NB4 (cell line): ENCODE measurements around the gene DTNBP1.

Experiments
- DNase-seq: peaks from one replicate; pipeline ENCODE4 v3.0.0; 2010; ENCODE audit warnings: low read depth
- H3K4me3 ChIP-seq: one replicate; pipeline ENCODE4 v1.5.1; 2011; ENCODE audit warnings: mild to moderate bottlenecking, low read depth, low read length, moderate library complexity
- MYC ChIP-seq: IDR thresholded peaks from 2 replicates; pipeline ENCODE4 v1.6.1; 2011; ENCODE audit warnings: low read depth, low read length
- POLR2A ChIP-seq: IDR thresholded peaks from 2 replicates; pipeline ENCODE4 v1.6.1; 2011; ENCODE audit warnings: mild to moderate bottlenecking; ENCODE audit not compliant: insufficient read length; ENCODE audit errors: extremely low read depth
- TF ChIP-seq, protein P1 (sequence below): IDR thresholded peaks from one replicate; pipeline ENCODE4 v1.5.1; 2012; ENCODE audit warnings: low read depth, low read length
- TF ChIP-seq, protein P2 (sequence below): IDR thresholded peaks from 2 replicates; pipeline ENCODE4 v1.6.1; 2011; ENCODE audit warnings: low read depth, low read length

Gene DTNBP1, protein sequence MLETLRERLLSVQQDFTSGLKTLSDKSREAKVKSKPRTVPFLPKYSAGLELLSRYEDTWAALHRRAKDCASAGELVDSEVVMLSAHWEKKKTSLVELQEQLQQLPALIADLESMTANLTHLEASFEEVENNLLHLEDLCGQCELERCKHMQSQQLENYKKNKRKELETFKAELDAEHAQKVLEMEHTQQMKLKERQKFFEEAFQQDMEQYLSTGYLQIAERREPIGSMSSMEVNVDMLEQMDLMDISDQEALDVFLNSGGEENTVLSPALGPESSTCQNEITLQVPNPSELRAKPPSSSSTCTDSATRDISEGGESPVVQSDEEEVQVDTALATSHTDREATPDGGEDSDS

DNA sequence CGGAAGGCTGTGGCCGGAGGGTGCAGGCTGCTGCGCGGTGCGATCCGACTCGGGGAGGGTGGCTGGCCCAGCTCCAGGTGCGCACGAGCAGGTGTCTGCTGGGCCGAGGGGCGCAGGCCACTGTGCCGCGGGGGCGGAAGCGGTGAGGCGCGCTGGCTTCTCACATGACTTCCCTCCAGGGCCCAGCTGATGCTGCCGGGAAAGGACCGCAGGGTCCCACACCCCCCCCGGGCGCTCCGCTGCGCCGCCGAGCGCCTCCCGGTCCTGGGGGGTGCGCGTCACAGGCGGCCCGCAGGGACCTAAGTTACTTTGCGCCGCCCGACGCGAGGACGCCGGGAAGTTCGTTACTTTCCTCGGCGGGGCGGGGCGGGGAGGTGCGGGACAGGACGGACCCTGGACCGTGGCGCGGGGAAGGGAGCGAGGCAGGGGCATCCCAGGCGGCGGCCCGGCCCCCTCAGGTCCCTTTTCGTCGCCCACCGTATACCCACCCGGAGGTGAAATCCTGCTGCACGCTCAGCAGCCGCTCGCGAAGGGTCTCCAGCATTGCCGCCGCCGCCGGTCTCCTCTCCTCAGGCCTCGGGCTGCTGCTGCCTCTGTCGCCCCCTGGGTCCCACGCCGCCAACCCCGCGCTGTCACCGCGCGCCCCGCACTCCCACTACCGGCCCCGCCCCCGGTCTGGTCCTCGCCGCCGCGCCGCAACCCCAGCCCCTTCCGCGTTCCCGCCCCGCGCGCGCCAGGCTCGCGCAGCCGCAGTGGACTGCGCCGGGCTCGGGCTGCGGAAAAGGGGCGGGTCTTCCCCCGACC lies at the start of gene DTNBP1:
Gene DTNBP1, minus strand, starts transcription at position 703 of the 804 bp plus-strand sequence. Its CDS starts 159 bp downstream, at position 544.
- DNase-seq: peak; percentile 86
- TF ChIP-seq MYC (peak; percentile 18; the same call in 1 of the 2 replicates), POLR2A (peak; percentile 29)
- TF ChIP-seq, protein P1, sequence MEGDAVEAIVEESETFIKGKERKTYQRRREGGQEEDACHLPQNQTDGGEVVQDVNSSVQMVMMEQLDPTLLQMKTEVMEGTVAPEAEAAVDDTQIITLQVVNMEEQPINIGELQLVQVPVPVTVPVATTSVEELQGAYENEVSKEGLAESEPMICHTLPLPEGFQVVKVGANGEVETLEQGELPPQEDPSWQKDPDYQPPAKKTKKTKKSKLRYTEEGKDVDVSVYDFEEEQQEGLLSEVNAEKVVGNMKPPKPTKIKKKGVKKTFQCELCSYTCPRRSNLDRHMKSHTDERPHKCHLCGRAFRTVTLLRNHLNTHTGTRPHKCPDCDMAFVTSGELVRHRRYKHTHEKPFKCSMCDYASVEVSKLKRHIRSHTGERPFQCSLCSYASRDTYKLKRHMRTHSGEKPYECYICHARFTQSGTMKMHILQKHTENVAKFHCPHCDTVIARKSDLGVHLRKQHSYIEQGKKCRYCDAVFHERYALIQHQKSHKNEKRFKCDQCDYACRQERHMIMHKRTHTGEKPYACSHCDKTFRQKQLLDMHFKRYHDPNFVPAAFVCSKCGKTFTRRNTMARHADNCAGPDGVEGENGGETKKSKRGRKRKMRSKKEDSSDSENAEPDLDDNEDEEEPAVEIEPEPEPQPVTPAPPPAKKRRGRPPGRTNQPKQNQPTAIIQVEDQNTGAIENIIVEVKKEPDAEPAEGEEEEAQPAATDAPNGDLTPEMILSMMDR: no peak
- TF ChIP-seq, protein P2, sequence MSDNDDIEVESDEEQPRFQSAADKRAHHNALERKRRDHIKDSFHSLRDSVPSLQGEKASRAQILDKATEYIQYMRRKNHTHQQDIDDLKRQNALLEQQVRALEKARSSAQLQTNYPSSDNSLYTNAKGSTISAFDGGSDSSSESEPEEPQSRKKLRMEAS: peak; percentile 39
- peak within 1 kb of the TSS; percentile 74 for H3K4me3 ChIP-seq

DNA sequence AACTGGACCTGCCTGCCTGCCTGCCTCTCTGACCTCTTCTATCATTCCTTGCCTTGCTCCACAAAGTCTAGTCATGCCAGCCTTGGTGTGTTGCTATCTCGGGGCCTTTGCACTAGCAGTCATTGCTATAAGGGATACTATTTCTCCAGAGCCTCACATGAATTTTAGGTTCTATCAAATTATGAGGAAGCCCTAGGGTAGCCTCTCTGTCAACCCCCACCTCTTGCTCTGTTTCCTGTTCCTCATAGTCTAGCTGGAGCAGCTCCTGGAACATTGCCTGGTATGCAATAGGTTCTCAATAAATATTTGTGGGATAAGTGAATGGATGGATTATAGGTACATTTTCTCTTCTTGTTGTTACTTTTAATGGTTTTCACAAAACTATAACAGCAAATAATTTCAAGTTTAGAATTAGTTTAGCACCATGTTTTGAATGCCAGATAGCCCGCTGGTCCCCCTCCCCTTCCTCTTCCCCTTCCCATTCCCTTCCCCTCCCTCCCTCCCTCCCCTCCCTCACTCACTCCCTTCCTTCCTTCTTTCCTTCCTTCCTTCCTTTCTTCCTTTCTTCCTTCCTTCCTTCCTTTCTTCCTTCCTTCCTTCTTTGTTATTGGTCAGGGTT lies 46.9 kb upstream of the DTNBP1 start:
- H3K4me3 ChIP-seq: no peak overlapping the region
- no peak for DNase-seq
- TF ChIP-seq, protein P2: no peak
- TF ChIP-seq MYC: no peak
- TF ChIP-seq, protein P1: no peak
- TF ChIP-seq POLR2A: no peak

DNA sequence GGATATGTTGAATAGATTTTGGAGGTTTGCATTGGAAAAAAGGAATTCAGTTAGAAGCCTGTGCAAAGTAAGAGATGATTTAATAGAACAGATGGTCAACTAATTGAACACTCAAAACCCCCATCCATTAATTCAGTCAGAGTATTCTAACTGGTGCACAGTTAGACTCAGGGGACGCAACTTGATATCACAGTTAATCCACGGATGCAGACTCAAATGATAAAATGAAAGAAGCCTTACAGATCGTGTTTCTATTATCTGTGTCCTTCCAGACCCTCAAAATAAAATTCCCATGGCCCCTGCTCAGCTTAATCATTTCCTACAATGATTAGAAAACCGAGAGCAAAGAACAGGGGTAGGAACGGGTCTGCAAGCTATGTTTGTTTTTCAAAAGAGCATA lies 45.4 kb upstream of the DTNBP1 start:
- TF ChIP-seq, protein P2: no peak
- TF ChIP-seq, protein P1: no peak
- TF ChIP-seq POLR2A (no peak), MYC (no peak)
- no peak for DNase-seq
- H3K4me3 ChIP-seq: no peak overlapping the region

DNA sequence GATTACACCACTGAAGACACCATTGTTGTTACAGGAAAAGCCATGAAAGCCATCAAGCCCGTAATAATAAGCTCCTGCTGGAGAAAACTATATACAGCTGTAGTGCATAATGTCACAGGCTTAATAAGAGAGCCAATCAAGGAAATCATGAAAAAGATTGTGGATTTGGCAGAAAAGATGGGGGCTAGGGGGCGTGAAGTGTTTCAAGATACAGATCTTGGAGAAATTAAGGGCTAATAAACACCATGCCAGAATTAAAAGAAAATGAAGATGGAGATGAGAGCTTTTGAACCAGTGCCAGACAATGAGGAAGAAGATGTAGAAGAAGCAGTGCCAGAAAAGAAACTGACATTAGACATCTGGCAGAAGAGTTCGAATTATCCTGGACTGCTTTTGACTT lies 43.2 kb upstream of the DTNBP1 start:
- no peak overlapping the region for H3K4me3 ChIP-seq
- TF ChIP-seq, protein P2: no peak
- TF ChIP-seq MYC: no peak
- no peak for TF ChIP-seq POLR2A
- TF ChIP-seq, protein P1: no peak
- DNase-seq: no peak

DNA sequence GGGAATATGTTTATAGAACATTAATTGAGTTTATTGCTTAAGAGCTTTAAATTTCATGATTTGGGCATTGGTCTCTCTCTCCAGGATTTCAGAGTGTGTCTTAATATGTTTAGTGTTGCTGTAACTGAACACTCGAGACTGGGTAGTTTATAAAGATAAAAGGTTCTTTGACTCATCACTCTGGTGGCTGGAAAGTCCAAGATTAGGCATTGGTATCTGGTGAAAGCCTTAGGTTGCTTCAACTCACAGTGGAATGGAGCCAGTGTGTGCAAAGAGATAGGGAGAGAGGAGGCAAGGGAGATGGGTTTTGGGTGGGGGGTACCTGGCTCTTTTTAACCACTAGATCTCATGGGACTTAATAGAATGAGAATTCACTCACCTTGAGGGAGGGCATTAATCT lies 35.6 kb upstream of the DTNBP1 start:
- no peak for DNase-seq
- TF ChIP-seq, protein P2: no peak
- TF ChIP-seq POLR2A (no peak), MYC (no peak)
- TF ChIP-seq, protein P1: no peak
- no peak overlapping the region for H3K4me3 ChIP-seq
